HG03064 (cell line): ENCODE measurements around the gene NOTCH4.

Experiments used
- ATAC-seq: cut with Tn5 transposase; IDR thresholded peaks from one replicate; pipeline ENCODE4 v1.9.1; 2021; ENCODE audit warnings: low read depth; ENCODE audit not compliant: unreplicated experiment

The NOTCH4 gene

DNA sequence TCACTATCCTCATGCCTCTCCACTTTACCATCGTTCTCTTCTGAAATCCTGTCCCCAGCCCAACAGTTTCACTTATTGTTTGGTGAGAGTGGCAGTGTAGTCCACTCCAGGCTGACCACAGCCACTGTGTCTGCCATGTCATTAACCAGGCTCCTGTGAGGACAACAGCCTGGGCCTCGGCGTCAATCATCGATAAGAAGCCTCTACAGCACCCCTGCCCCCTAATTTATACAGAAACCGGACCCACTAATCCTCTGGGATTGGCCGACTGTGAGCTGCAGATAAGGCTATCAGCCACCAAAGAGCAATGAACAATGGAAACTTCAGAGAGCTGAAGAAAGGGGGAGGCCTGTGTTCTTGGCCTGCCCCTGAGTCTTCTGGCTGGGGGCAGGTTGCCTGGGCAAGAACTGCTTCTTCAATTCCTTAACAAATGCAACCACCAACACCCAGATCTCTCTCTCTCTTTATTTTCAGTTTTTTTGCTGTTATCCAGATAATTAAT is 56.1 kb downstream of the NOTCH4 start:
- ATAC-seq = no peak

- no peak for ATAC-seq
Observed at GRCh38 chr6:32167154-32167760, 56.6 kb downstream of the NOTCH4 start.

DNA sequence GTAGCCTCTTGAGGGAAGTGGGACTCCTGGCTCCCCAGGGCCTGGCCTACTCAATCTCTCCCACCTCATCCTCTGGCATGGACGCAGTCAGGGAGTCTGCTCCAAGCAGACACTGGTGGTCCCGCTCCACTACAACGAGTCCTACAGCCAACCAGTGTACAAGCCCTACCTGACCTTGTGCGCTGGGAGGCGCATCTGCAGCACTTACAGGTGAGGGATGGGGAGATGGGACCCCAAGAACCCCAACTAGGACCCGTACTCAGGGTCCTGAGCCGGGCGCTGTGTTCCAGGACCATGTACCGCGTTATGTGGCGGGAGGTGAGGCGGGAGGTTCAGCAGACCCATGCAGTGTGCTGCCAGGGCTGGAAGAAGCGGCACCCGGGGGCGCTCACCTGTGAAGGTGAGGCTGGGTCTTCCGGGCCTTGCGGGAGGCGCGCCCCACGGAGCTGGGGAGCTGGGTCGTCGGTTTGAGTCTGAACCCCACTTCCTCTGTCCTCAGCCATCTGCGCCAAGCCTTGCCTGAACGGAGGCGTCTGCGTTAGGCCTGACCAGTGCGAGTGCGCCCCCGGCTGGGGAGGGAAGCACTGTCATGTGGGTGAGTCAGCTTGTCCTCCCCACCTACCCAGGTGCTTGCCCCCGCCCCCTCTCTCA is 57.3 kb downstream of the NOTCH4 start:
- ATAC-seq = no peak

DNA sequence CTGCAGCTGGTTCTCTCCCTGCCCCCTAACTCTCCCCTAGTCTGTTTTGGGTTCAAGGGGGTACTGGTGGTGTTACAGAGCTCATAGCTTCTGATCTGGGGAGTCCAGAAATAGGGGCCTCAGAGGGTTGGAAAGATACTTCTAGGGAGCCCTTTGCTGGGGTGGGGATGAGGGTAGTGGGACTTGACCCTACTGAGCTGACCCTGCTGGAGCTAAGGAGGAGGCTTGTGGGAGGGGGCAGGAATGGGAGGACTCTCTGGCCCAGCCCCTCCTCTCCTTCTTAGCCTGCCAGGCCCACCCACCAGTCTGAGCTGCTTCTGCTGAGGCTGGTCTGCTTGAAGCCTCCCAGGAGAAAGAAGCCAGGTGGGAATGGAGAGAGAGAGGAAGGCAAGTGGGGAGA is 59.6 kb downstream of the NOTCH4 start, which contains the start of gene EGFL8:
EGFL8 (plus strand) TSS at position 301 of the 400 bp plus-strand sequence. CDS start 1,571 bp downstream, outside the sequence.
- no peak for ATAC-seq

DNA sequence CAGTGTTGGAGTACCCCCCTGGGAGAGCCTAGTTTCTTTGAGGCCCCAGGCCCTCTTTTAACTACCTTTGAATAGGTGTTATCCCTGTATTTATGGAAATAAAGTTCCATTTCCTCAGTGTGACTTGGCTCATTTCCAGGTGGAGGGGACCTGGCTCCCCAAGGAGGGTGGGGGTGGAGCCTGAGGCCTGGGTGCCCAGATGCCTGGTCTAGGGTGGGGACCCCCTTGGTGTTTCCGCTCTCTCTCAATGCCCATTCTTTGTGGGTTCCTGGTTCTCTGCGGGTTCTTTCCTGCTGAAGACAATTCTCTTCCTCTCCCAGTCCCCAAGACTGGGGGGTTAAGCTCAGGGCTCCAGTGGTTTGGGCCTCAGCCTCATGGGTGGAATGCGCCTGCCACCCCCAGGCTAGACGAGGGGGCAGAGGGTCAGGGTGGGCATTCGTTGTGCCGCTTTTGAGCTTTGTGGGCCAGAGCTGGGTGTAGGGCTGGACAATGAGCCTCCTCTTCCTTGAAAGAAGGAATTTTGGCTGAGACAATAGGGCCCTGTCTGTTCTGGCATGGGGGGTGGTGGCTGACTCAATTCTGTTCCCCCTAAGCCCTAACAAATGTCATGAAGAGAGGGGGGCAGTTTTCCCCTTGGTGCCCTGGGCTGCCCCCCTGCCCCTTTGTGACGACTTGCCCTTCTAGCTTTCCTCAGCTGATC is 60.2 kb downstream of the NOTCH4 start:
- ATAC-seq = no peak

GRCh38 chr6:32158052-32158451 is 65.8 kb downstream of the NOTCH4 start:
- ATAC-seq = no peak

DNA sequence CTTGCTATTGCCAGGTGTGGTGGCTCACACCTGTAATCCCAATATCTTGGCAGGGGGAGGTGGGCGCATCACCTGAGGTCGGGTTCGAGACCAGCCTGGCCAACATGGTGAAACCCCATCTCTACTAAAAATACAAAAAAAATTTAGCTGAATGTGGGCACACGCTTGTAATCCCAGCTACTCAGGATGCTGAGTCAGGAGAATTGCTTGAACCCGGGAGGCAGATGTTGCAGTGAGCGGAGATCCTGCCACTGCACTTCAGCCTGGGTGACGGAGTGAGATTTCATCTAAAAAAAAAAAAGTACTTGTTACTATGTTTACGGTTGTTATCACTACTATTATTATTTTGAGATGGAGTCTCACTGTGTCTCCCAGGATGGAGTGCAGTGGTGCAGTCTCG is 67.0 kb downstream of the NOTCH4 start:
- no peak for ATAC-seq

DNA sequence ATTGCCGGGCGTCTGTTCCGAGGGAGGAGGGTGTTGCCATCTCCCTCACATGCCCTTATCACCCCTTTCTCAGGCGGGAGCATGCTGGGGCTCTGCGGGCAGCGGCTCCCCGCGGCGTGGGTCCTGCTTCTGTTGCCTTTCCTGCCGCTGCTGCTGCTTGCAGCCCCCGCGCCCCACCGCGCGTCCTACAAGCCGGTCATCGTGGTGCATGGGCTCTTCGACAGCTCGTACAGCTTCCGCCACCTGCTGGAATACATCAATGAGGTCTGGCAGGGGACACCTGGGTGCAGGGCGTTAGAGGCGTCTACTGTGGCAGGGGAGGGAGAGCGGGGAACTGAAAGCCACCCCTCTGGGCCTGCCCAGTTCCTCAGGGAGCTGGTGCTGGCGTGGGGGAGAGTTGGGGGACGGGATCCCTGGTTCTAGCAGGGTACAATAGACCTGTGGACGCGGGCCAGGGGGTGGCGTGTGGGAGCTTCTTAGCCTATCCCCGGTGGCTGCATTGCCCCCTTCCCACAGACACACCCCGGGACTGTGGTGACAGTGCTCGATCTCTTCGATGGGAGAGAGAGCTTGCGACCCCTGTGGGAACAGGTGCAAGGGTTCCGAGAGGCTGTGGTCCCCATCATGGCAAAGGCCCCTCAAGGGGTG is 69.2 kb downstream of the NOTCH4 start:
- ATAC-seq = no peak

DNA sequence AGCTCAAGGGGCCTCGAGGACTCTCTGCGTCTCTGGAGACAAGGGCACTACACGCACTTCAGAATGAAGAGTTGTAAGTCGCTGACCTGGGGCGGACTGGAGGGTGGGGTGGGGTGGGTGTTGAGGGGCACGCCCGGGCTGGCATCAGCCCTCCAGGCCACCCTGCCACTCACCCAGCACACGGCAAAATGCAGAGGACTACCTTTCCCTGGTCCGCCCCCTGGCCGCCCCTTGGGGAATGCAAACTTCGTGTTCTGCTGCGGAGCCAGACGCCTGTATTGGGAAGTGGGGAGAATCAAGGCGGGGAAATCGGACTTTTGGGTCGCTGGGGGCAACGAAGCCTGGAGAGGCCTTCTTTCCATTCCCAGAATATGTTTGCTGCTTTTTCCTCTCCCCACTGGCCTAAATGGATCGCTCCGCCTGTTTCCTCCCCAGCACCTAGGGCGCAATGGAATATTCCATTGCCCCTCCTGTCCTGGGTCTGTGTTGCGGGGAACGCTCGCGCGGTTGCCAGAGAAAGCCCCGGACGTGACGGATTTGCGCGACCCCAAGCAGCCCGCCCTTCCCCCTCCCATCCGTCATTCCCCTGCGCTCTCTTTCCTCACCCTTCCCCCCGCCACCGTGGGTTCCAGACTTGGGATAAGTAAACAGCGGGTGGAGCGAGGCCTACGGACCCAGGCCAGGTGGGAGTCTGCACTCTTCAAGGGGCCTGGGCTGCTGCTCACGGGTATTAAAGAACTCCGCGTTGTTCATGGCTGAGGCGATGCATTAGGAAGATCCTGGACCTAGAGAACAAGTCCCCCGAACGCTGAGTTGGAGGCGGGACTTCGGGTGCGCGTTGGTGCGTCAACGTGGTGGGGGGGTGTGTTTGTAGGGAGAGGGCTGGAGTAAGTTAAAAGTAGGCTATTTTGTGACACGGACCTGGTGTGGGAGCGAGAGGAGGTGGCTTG is 70.0 kb downstream of the NOTCH4 start, which contains the start of gene PPT2:
PPT2 (plus strand) TSS at position 578 of the 950 bp plus-strand sequence. CDS start 454 bp downstream, outside the sequence.
- no peak for ATAC-seq

GRCh38 chr6:32152769-32153563 is 70.9 kb downstream of the NOTCH4 start:
- ATAC-seq = no peak

DNA sequence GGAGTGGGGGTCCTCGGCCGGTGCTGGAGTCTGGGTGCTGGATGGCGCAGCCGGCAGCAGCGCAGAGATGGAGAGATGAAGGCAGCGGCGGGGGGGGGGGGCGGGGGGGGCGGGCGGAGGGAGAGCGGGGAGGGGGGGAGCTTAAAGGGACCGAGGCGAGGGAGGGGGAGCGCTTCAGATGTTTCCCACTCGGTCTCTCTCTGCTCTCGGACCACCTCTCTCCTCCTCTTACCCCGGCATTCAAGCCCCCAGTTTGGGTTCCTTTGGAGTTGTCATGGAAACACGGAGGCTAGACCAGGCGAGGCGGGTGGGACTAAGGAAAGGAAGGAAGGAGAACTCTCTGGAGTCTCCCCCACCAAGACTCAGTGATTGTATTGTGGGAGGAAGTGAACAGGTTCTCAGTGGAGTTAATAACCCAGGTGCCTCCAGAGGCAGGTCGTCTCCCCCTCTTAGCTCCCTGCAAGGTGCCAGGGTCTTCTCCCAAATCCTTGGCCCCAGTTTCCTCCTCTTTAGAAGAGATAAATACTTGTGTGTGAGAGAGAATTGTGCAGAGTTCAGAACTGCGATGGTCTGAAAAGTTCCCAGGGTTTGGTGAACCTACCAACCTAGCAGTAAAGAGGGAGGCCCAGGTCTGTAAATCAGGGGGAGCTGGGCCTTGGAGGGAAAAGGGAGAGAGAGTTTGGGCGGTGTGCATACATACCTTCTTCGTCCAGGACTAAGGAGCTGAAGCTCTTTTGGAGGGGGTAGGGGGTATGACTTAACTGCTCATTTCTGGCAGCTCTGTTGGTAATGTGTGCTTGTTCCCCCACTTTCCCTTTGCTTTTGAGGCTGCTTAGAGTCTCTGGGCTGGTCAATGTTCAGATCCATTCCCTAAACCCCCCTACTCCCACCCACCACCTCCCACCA is 71.8 kb downstream of the NOTCH4 start, which contains the start of gene PRRT1:
PRRT1 (minus strand) TSS at position 77 of the 906 bp plus-strand sequence. CDS start 112 bp downstream, outside the sequence.
- ATAC-seq = no peak

DNA sequence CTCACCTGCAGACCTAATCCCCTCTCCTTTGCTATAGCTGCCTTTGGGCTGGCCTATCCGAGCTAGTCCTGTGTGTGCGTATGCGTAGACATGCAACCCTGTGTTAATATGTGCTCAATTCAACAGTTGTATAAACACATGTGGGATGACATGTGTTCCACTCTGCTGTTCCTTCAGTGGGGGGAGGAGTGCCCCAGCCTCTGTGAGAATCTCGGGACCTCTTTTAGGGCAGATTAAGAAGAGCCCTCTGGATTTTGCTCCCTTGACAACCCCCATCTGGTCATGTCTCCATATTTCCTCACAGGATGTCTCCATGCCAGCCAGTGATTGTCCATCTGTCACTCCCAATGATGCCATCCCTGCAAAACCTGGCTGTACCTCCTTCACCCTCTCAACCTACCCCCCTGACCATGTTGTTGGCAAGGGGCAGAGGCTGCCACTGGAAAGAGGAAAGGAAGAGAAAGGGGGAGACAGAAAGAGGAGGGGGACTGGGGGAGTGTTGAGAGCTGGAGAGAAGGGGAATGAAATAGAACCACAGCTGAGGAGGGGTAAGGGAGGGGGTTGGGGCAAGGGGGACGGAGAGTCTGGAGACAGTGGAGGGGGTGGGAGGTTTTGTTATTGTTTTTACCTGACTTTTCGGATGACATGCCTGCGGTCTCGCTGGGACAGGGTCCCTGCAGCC is 72.5 kb downstream of the NOTCH4 start:
- ATAC-seq = no peak

- no peak for ATAC-seq
Observed at GRCh38 chr6:32149932-32150870, 73.7 kb downstream of the NOTCH4 start.

DNA sequence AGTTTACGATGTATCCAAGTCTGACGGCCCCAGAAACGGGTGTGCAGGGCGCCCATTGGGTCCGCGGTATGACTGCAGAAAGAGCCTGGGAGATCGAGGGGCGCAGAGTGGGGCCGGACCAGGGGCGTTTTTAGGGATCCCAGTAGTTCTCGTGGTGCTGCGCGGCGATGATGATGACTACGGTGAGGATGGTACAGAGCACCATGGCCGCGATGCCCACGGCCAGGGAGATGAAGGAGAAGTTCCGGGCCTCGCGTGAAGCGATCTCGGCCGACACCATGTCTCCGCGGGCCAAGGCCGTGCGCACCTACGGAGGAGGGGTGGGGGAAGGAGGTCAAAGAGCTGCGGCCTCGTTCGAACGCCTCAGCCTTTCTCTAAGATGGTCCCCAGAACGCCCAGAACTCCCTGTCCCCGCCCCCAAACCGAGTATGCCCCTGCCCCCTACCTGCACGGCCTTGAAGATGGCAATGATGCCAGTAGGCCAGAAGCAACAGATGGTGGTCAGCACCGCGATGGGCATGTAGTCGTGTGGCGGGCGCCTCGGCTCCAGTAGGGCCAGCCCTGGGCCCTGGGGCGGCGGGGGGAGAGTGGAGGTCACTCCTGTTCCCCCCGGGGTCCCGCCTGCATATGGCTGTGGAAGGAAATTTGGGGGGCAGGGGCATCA is 74.6 kb downstream of the NOTCH4 start:
- no peak for ATAC-seq

DNA sequence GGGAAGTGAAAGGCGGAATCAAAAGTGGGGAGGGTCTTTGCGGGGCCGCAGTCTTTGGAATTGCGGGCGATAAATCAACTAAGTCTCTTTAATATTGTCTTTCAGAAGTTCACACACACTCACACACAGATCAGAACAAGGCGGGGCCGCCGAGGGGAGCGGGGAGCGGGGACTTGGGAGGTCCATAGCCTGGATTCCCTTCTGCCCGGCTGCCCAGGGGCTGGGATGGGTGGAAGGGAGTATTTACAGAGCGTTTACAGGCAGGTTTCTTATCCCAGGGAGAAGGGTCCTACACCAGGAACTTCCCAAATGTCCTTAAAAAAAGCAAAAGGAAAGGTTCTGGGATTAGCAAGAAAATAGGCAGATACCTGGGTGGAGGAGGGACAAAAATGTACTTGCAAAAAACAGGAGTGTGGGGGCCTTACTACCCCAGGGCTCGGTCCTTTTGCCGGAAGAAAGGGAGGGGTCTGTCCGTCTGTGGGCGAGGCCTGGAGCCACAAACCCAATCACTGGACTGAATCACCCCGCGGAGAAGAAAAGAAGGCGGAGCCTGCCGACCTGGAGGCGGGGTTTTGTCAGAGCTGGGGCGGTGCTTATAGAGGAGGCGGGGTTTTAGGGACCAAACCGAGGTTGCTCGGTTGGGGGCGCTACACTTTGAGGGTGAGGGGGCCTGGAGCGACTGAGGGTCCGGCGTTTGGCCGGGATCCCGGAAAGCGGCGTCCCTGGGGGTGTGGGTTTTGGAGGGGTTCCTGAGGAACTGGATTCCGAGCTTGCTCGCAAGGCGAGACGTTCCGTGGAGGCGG is 75.4 kb downstream of the NOTCH4 start:
- ATAC-seq = no peak
